ENCODE measurements around the gene ATXN10.

- TF ChIP-seq CTCF (conservative IDR thresholded peaks at IDR 0.05) (no peak), ZFX (IDR thresholded peaks at IDR 0.05) (no peak)
Measured at GRCh38 chr22:45830531-45831245, 159.1 kb downstream of the ATXN10 start.
